Adrenal gland (tissue), 19 donors: ENCODE data around the gene ITPRIP. TPM values are rescaled to one million over a fixed set of nuclear protein-coding genes. Genes with fewer than 3 reads are reported as not detected.

Experiments used
- DNase-seq, 7 donors: peaks; one replicate each; pipeline ENCODE4 v3.0.0-alpha.2; 2019 to 2020
- H3K27ac ChIP-seq, 5 donors: fragments of 200-600 bp; sonication (generic) in 4 of 5; 1 replicate in 3 of 5; 2 replicates in 2 of 5; pipeline versions ENCODE4 v1.5.1 to v1.8.0; 2016 to 2020; ENCODE audit warnings: mild to moderate bottlenecking in 1 of 5
- H3K27me3 ChIP-seq: fragments of 200-600 bp; 2 replicates; pipeline ENCODE4 v1.8.0; 2021
- H3K36me3 ChIP-seq, 2 donors: fragments of 200-600 bp; replicated peaks in 1 of 2; 1 replicate in 1 of 2; 2 replicates in 1 of 2; pipeline versions ENCODE4 v1.5.1 to v1.8.0; 2018 to 2022
- H3K4me1 ChIP-seq, 2 donors: fragments of 200-600 bp; replicated peaks in 1 of 2; 1 replicate in 1 of 2; 2 replicates in 1 of 2; pipeline versions ENCODE4 v1.5.1 to v1.8.0; 2018 to 2021
- H3K4me3 ChIP-seq, 4 donors: fragments of 200-600 bp; sonication (generic) in 3 of 4; one replicate each; pipeline ENCODE4 v1.5.1; 2016 to 2018
- H3K9me3 ChIP-seq, 3 donors: fragments of 200-600 bp; sonication (generic) in 1 of 3; replicated peaks in 1 of 3; 1 replicate in 2 of 3; 2 replicates in 1 of 3; pipeline versions ENCODE4 v1.5.1 to v1.8.0; 2016 to 2021
- CTCF ChIP-seq, 6 experiments: fragments of 450-650 bp in 4 of 6; fragments of 200-600 bp in 2 of 6; sonication (generic) in 1 of 6; IDR thresholded peaks; 1 replicate in 5 of 6; 2 replicates in 1 of 6; pipeline versions ENCODE4 v1.5.1 to v1.8.0; 2016 to 2021; ENCODE audit warnings: antibody characterized with exemption in 6 of 6, mild to moderate bottlenecking in 2 of 6, moderate library complexity in 1 of 6
- POLR2A ChIP-seq, 2 donors: fragments of 450-650 bp; IDR thresholded peaks; one replicate each; pipeline ENCODE4 v1.6.1; 2017; ENCODE audit warnings: antibody characterized with exemption in 2 of 2, mild to moderate bottlenecking in 2 of 2, moderate library complexity in 1 of 2
- WGBS, 4 donors: extraction: QIAGEN DNeasy Blood & Tissue Kit in 2 of 4; methylation state at CpG; one replicate each; pipeline versions ENCODE4 v1.1.5 to v1.1.7; 2013 to 2017; 5-methylcytosine and 5-hydroxymethylcytosine counted together
- intact Hi-C, 2 donors: fragments of 100-400 bp; cut with DNase I; formaldehyde crosslinking; loops; one replicate each; pipeline versions ENCODE4 v1.14.1 to v1.15.0; 2022 to 2023
- long read RNA-seq, 10 donors: library from polyadenylated mRNA in 3 of 10; unstranded in 2 of 10; stranded (forward) in 1 of 10; transcript quantifications; one replicate each; pipeline ENCODE4 v2.0.0 and lab custom pipeline, GENCODE V29; 2021 to 2026
- polyA plus RNA-seq, 3 donors: library from polyadenylated mRNA; stranded (reverse); fragments of 200-250 nt in 2 of 3; fragments of 350-450 nt in 1 of 3; fragmentation: Illumina TruSeq in 1 of 3; extraction: RNeasy Lipid Tissue Mini Kit (QIAGEN cat#74804) in 1 of 3; gene quantifications; one replicate each; pipeline ENCODE4 v1.2.3, GENCODE V29; 2013 to 2014
- total RNA-seq, 9 donors: library from RNA; depleted of rRNA in 4 of 9; stranded (reverse); fragments of >200 nt in 4 of 9; fragments of 120-200 nt in 1 of 9; fragmentation: NEBNext Ultra II Directional in 1 of 9; extraction: Animal tissue kit (Norgen Biotek cat#: 25700) in 1 of 9; gene quantifications; one replicate each; pipeline versions ENCODE4 v1.1.0 to v1.2.4, GENCODE V29; 2013 to 2023
- donor health status: healthy with polysubstance abuse.
- donor health status: Bipolar disorder and iron deficiency.
- donor health status: DM: yes; HTN: yes; CAD: no.
- donor health status: DM: no; HTN: no; CAD: no.
- donor health status: DM: no; HTN: no; CAD: no.
- donor health status: DM: yes; HTN: yes; CAD: no.

ITPRIP gene
- total RNA-seq (10 to 100 TPM in 8 of 9 donors, 1 to 10 TPM in 1; 4.2 to 27.0 (median 21.0) TPM), polyA plus RNA-seq (10 to 100 TPM; 11.4 to 13.1 (median 12.1) TPM)
- long read RNA-seq, donor 1, full-length matches to known transcripts, result 5 of 5 reads
- long read RNA-seq, donor 1, partial matches to known transcripts, result 0 of 5 reads
- long read RNA-seq, donor 1, other reads (novel, unspliced or antisense), result 0 of 5 reads
- long read RNA-seq, donor 2, full-length matches to known transcripts, result 1 of 1 reads
- long read RNA-seq, donor 2, partial matches to known transcripts, result 0 of 1 reads
- long read RNA-seq, donor 2, other reads (novel, unspliced or antisense), result 0 of 1 reads
- long read RNA-seq, donor 3, full-length matches to known transcripts, result 1 of 1 reads
- long read RNA-seq, donor 3, partial matches to known transcripts, result 0 of 1 reads
- long read RNA-seq, donor 3, other reads (novel, unspliced or antisense), result 0 of 1 reads
- long read RNA-seq, donor 4, full-length matches to known transcripts, result 1 of 6 reads
- long read RNA-seq, donor 4, partial matches to known transcripts, result 0 of 6 reads
- long read RNA-seq, donor 4, other reads (novel, unspliced or antisense), result 5 of 6 reads
- long read RNA-seq, donor 5, full-length matches to known transcripts, result 55 of 65 reads
- long read RNA-seq, donor 5, partial matches to known transcripts, result 0 of 65 reads
- long read RNA-seq, donor 5, other reads (novel, unspliced or antisense), result 10 of 65 reads
- long read RNA-seq, donor 6, full-length matches to known transcripts, result 3 of 8 reads
- long read RNA-seq, donor 6, partial matches to known transcripts, result 0 of 8 reads
- long read RNA-seq, donor 6, other reads (novel, unspliced or antisense), result 5 of 8 reads
- long read RNA-seq, donor 7, full-length matches to known transcripts, result 1 of 1 reads
- long read RNA-seq, donor 7, partial matches to known transcripts, result 0 of 1 reads
- long read RNA-seq, donor 7, other reads (novel, unspliced or antisense), result 0 of 1 reads
- long read RNA-seq, donor 8, full-length matches to known transcripts, result 5 of 5 reads
- long read RNA-seq, donor 8, partial matches to known transcripts, result 0 of 5 reads
- long read RNA-seq, donor 8, other reads (novel, unspliced or antisense), result 0 of 5 reads
- long read RNA-seq, donor 9, full-length matches to known transcripts, result 1 of 1 reads
- long read RNA-seq, donor 9, partial matches to known transcripts, result 0 of 1 reads
- long read RNA-seq, donor 9, other reads (novel, unspliced or antisense), result 0 of 1 reads
- long read RNA-seq, donor 10, full-length matches to known transcripts, result 1 of 1 reads
- long read RNA-seq, donor 10, partial matches to known transcripts, result 0 of 1 reads
- long read RNA-seq, donor 10, other reads (novel, unspliced or antisense), result 0 of 1 reads

GRCh38 chr10:104337985-104338735 lies at the start of gene ITPRIP:
TSS of gene ITPRIP (minus strand) at chr10:104338465. CDS start at chr10:104316051, 22,414 bp downstream.
- peak in 1 of 6 experiments; percentile 14 for TF ChIP-seq CTCF (IDR thresholded peaks at IDR 0.05)
- peak; percentile 90 to 95 for TF ChIP-seq POLR2A (IDR thresholded peaks at IDR 0.05)
- H3K4me3 ChIP-seq, result peak within 1 kb of the TSS; percentile 78 to 99 (median 96)
- DNase-seq, result peak; percentile 75 to 88 (median 76)
- WGBS, 4 donors, result 0 to 1% (median 1%) methylated on average over 34 to 70 of the region's 70 CpGs
- H3K9me3 ChIP-seq, result no peaks in the 10 kb centered on the region
- intact Hi-C loops, result no loop called here
- no peaks in the 10 kb centered on the region for H3K27me3 ChIP-seq
- H3K36me3 ChIP-seq, result no peaks in the 10 kb centered on the region
- H3K27ac ChIP-seq, result peak within 1 kb of the TSS; percentile 85 to 99 (median 98)
- peaks cover 19 to 37% of the 10 kb centered on the region in 2 donors for H3K4me1 ChIP-seq

GRCh38 chr10:104387130-104387888 lies 49.0 kb upstream of the ITPRIP start:
- no peaks in the 10 kb centered on the region for H3K27me3 ChIP-seq
- DNase-seq, result no peak
- no peak for TF ChIP-seq CTCF (IDR thresholded peaks at IDR 0.05)
- no peak for TF ChIP-seq POLR2A (IDR thresholded peaks at IDR 0.05)
- intact Hi-C loops, result no loop called here
- no peak overlapping the region for H3K27ac ChIP-seq
- no peaks in the 10 kb centered on the region for H3K36me3 ChIP-seq
- H3K9me3 ChIP-seq, result no peaks in the 10 kb centered on the region
- WGBS, 4 donors, result 59 to 71% (median 68%) methylated on average over 6 of the region's 6 CpGs
- no peak overlapping the region for H3K4me3 ChIP-seq
- H3K4me1 ChIP-seq, result no peaks in the 10 kb centered on the region

GRCh38 chr10:104380336-104380735 lies 42.1 kb upstream of the ITPRIP start:
- Histone ChIP-seq H3K4me1 (no peaks in the 10 kb centered on the region), H3K27ac (no peak overlapping the region), H3K36me3 (no peaks in the 10 kb centered on the region), H3K9me3 (no peaks in the 10 kb centered on the region), H3K27me3 (no peaks in the 10 kb centered on the region), H3K4me3 (no peak overlapping the region)
- no peak for DNase-seq
- intact Hi-C loops, result no loop called here
- no peak for TF ChIP-seq CTCF (IDR thresholded peaks at IDR 0.05)
- TF ChIP-seq POLR2A (IDR thresholded peaks at IDR 0.05), result no peak
- 77 to 85% (median 79%) methylated on average over 4 of the region's 4 CpGs for WGBS, 4 donors
